TTC549 (cell line): ENCODE measurements around the gene GLIPR2.

Experiments
- FAIRE-seq: peaks from 2 replicates; lab custom pipeline; 2012; peaks lifted over from hg19 to GRCh38; lab: Jason Lieb, UNC

Gene GLIPR2

DNA sequence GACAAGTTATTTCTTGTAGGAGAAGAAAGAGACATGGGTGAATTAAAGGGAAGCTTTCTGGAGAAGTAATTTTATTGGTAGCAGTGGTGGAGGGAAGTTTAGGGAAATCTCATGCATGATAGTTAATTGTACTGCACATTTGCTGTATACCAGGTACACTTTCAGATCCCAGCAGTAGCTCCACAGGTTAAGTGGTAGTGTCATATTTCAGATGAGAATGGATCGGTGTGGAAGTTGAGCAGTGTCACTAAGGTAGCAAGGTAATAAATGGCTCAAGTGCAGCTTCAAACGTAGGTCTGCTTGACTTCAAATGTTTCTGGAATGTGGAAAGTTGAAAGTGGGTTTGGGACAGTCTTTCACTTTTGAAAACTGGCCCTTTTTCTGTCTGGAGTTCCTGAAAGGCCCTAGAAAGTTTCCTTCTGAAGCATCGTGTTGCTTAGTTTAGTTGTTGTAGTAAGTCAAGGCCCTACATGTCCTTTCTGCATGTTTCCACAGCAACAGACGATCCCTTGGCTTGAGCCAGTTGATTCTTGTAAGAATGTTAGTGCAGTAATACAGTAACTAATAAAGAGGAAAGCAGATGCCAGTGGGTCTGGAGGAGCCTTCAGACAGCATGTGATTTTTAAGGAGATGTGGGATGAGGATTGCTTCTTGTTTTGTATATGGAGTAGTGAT, 57.9 kb downstream of the GLIPR2 start:
- no peak for FAIRE-seq

DNA sequence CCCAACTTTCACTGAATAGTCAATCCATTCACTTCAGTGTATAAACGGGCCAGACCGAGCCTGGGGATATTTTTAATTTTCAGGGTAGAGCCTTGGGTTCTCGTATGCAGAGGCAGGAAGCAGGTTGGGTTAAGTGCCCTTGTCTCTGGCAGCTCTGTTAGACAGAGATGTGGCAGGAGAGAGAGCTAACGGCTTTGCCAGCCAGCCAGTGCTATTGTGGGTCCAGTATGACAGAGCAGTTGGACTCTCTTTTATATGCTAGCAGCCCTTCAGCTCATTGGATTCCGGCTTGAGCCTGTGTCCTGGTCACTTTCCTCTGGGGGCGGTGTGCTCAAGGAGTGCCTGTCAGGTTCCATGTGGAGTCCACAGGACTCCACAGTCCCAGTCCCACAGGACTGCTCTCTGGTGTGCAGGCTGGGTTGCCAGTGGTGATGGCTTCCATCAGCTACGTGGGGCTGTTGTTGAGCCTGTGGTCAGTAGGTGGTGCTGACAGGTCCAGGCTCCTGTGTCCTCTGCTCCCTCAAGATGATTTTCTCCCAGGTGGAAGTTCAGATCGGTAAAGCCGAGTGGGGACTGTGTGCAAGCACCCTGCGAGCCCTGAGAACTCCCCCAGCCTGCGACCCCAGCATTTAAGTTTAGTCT, 68.5 kb downstream of the GLIPR2 start:
- no peak for FAIRE-seq

DNA sequence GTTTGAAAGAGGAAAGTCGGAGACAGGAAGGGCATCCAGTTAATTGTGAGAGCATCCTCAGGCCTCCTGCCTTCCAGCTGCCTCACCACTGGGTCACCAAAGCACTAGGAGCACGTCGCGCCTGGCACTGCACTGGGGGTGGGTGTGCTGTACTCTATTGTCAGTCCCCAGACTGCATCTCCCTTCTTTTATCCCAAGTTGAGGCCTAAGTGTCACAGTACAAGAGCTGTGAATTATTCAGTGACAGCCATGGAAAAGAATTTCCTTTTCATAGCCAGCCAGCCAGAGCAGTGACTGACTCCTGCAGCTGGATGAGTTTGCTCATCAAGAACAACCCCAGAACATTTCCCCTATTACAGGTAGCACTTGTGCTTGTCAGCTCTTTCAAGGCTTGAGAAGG, 70.5 kb downstream of the GLIPR2 start:
- FAIRE-seq: no peak

DNA sequence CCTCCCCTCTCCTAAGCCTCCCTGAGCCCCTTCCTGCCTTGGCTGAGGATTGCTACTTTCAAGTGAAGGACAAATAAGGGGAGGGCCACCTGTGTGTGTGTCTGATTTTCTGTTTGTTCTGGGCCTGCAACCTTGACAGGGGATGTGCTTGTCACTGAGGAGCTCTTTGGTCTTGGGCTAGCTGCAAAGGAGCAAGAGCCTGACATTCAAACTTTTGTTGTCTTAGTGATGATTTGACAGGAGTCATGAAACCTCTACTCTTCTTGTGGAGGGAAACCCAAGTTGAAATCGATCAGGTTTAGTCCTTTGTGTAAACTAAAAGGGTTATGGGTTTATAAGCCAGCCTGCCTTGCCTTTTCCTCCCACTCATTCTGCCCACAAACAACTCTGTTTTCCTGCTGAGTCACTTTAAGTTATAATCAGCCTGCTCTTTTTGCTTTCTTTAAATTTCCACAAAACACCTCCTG, 71.0 kb downstream of the GLIPR2 start:
- FAIRE-seq: no peak

DNA sequence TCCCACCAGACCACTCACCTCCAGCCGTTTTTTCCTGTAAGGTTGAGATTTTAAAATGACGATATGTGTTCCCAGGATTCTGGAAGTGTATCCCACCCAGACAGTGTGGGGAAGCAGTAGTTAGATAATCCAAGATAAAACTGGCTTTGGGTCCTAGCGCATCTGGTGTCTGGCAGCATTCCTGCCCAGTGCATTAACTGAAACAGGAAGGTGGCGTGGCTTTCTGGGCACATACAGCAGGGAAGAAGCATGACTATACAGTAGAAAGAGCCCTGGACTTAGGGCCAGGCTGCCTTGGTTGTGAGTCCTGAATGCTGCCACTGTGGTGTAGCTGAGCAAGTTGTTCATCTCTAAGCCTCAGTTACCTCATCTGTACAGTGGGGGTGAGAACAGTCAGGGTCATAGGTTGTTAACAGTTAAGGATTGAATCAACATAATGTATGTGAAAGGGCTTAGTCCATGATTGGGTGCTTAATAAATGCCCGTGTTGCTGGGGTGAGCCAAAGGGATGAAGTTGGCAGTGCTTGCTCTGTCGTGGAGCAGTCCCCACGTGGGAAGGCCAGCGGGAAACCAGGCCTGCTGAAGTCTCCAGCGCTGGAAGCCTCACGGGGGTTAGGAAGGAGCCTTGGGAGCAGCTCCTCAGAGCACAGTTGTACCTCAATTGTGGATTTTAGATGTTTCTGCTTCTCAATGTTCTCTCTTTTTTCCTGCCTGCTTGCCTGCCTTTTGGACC, 72.2 kb downstream of the GLIPR2 start:
- FAIRE-seq: no peak

DNA sequence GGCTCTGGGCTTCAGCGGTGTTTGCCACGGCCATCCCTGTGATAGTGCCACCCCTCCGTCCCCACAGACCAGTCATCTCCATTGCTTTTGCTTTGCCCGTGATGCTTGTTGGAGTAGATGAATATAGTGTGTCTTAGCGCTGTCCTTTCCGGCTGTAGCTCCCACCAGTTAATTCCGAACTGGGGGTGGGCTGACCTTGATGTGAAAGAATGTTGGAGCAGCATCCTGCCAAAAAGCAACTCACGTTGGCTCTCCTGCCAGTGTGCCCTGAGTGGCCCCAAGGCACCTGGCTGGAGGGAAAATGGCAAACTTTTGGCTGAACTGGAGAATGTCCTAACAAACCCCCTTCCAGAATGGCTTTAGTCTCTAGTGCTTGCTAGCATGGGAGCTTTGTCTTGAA, 74.2 kb downstream of the GLIPR2 start:
- FAIRE-seq: no peak

DNA sequence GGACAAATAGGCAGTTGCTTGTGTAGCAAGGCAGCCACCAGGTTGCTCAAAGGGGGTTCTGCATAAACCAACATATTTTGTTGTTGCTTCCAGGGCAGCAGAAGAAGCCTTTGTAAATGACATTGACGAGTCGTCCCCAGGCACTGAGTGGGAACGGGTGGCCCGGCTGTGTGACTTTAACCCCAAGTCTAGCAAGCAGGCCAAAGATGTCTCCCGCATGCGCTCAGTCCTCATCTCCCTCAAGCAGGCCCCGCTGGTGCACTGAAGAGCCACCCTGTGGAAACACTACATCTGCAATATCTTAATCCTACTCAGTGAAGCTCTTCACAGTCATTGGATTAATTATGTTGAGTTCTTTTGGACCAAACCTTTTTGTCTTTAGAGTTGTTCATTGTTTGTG, 75.0 kb downstream of the GLIPR2 start:
- no peak for FAIRE-seq

DNA sequence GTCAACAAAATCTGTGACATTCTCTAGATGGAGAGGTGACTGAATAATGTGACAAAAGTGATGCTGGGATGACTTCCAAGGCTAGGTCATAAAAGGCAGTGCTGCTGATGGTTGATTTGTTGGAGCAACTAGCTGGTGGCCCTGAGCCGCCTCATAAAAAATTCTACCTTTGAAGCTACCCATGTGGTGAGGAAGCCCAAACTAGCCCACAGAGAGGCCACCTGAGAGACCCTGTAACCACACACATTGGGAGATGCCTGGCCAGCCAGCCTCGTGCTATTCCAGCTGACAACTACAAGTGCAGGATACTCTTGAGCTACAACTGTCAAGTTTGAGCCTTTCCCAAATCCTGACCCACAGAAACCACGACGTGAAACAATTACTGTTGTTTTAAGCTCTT, 76.9 kb downstream of the GLIPR2 start:
- no peak for FAIRE-seq
